ENCODE data around the gene AKAP8. TPM values are rescaled to one million over a fixed set of nuclear protein-coding genes. Genes with fewer than 3 reads are reported as not detected.

Gene AKAP8
- total RNA-seq, 1 experiment from 2014 or later: 50.8 TPM

GRCh38 chr19:15330801-15331418, 48.7 kb downstream of the AKAP8 start:
- CTCF ChIA-PET: interaction anchor here (0.6 kb wide), 1 partner anchor 63 kb away, joined by 3 read pairs; no protein-coding TSS in a partner anchor
- peak; percentile 12 for DNase-seq (ENCODE audit: low read depth, low spot score)
- peak; percentile 62 for ATAC-seq
- Histone ChIP-seq H3K4me1 (ENCODE audit: control insufficient read depth, insufficient read depth, low read length) (peaks cover 24% of the 10 kb centered on the region), H3K9me3 (ENCODE audit: control insufficient read depth, insufficient read depth, low read depth, low read length) (no peaks in the 10 kb centered on the region), H3K36me3 (ENCODE audit: control insufficient read depth, insufficient read depth, low read length) (no peaks in the 10 kb centered on the region), H3K27me3 (ENCODE audit: control insufficient read depth, insufficient read depth, low read length) (no peaks in the 10 kb centered on the region), H3K27ac (ENCODE audit: low read length) (peak overlapping the region; percentile 81), H3K4me3 (ENCODE audit: low read depth in 2 of 2, low read length in 2 of 2) (peak overlapping the region; percentile 86 to 90)
- POLR2A ChIA-PET: no interaction called here
- TF ChIP-seq TCF7L2 (IDR thresholded peaks at IDR 0.05; ENCODE audit: low read depth, low read length): no peak
- no peak for TF ChIP-seq SIN3A (IDR thresholded peaks at IDR 0.05; ENCODE audit: borderline replicate concordance, insufficient read depth, low read depth, low read length)
- TF ChIP-seq, protein P1, sequence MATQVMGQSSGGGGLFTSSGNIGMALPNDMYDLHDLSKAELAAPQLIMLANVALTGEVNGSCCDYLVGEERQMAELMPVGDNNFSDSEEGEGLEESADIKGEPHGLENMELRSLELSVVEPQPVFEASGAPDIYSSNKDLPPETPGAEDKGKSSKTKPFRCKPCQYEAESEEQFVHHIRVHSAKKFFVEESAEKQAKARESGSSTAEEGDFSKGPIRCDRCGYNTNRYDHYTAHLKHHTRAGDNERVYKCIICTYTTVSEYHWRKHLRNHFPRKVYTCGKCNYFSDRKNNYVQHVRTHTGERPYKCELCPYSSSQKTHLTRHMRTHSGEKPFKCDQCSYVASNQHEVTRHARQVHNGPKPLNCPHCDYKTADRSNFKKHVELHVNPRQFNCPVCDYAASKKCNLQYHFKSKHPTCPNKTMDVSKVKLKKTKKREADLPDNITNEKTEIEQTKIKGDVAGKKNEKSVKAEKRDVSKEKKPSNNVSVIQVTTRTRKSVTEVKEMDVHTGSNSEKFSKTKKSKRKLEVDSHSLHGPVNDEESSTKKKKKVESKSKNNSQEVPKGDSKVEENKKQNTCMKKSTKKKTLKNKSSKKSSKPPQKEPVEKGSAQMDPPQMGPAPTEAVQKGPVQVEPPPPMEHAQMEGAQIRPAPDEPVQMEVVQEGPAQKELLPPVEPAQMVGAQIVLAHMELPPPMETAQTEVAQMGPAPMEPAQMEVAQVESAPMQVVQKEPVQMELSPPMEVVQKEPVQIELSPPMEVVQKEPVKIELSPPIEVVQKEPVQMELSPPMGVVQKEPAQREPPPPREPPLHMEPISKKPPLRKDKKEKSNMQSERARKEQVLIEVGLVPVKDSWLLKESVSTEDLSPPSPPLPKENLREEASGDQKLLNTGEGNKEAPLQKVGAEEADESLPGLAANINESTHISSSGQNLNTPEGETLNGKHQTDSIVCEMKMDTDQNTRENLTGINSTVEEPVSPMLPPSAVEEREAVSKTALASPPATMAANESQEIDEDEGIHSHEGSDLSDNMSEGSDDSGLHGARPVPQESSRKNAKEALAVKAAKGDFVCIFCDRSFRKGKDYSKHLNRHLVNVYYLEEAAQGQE (IDR thresholded peaks at IDR 0.05; ENCODE audit: insufficient read depth in 1 of 2, low read depth in 2 of 2, low read length in 1 of 2): no peak
- TF ChIP-seq, protein P2, sequence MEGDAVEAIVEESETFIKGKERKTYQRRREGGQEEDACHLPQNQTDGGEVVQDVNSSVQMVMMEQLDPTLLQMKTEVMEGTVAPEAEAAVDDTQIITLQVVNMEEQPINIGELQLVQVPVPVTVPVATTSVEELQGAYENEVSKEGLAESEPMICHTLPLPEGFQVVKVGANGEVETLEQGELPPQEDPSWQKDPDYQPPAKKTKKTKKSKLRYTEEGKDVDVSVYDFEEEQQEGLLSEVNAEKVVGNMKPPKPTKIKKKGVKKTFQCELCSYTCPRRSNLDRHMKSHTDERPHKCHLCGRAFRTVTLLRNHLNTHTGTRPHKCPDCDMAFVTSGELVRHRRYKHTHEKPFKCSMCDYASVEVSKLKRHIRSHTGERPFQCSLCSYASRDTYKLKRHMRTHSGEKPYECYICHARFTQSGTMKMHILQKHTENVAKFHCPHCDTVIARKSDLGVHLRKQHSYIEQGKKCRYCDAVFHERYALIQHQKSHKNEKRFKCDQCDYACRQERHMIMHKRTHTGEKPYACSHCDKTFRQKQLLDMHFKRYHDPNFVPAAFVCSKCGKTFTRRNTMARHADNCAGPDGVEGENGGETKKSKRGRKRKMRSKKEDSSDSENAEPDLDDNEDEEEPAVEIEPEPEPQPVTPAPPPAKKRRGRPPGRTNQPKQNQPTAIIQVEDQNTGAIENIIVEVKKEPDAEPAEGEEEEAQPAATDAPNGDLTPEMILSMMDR (IDR thresholded peaks at IDR 0.05): no peak
- no peak for TF ChIP-seq POLR2AphosphoS5 (IDR thresholded peaks at IDR 0.05; ENCODE audit: low read depth, low read length)
- BruUV-seq (replicated peaks): TSS peak; percentile 65
- in situ Hi-C loops (cut with HindIII; ENCODE audit: low pct_unique_long_range_greater_than_20kb, low sequenced_read_pairs): no loop called here
- intact Hi-C loops (cut with micrococcal nuclease; ENCODE audit: unreplicated experiment): no loop called here

DNA sequence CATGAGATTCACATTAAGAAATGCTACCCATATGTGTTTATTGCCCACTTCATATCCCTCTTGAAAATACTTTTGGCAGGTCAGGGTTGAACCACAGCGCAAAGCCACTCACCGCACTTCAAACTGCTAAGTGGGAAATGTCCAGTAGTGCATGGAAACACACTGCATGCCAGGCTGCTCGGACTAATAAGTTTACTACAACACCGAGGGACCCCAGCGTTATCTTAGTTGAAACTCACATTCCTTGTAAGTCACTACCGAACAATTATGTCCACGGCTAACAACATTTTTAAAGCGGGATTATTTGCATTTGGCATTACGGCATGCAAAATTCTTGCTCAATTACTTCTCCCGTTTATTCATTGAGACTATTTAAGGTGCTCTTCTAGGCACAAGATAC, 51.3 kb downstream of the AKAP8 start:
- TF ChIP-seq, protein P2 (IDR thresholded peaks at IDR 0.05): no peak
- no peak for TF ChIP-seq POLR2AphosphoS5 (IDR thresholded peaks at IDR 0.05; ENCODE audit: low read depth, low read length)
- TF ChIP-seq, protein P1 (IDR thresholded peaks at IDR 0.05; ENCODE audit: insufficient read depth in 1 of 2, low read depth in 2 of 2, low read length in 1 of 2): no peak
- no peak for TF ChIP-seq SIN3A (IDR thresholded peaks at IDR 0.05; ENCODE audit: borderline replicate concordance, insufficient read depth, low read depth, low read length)
- TF ChIP-seq TCF7L2 (IDR thresholded peaks at IDR 0.05; ENCODE audit: low read depth, low read length): no peak
- no peak overlapping the region for H3K4me3 ChIP-seq (ENCODE audit: low read depth in 2 of 2, low read length in 2 of 2)
- intact Hi-C loops (cut with micrococcal nuclease; ENCODE audit: unreplicated experiment) (no loop called here), in situ Hi-C loops (cut with HindIII; ENCODE audit: low pct_unique_long_range_greater_than_20kb, low sequenced_read_pairs) (no loop called here)
- no peaks in the 10 kb centered on the region for H3K36me3 ChIP-seq (ENCODE audit: control insufficient read depth, insufficient read depth, low read length)
- no peak overlapping the region for H3K27ac ChIP-seq (ENCODE audit: low read length)
- DNase-seq (ENCODE audit: low read depth, low spot score): no peak
- CTCF ChIA-PET: no interaction called here
- ATAC-seq: no peak
- TSS peak; percentile 41 for BruUV-seq (replicated peaks)
- POLR2A ChIA-PET: no interaction called here
- H3K4me1 ChIP-seq (ENCODE audit: control insufficient read depth, insufficient read depth, low read length): peaks cover 47% of the 10 kb centered on the region
- no peaks in the 10 kb centered on the region for H3K27me3 ChIP-seq (ENCODE audit: control insufficient read depth, insufficient read depth, low read length)
- no peaks in the 10 kb centered on the region for H3K9me3 ChIP-seq (ENCODE audit: control insufficient read depth, insufficient read depth, low read depth, low read length)
